ENCODE results near the gene NTF3. TPM values are rescaled to one million over a fixed set of nuclear protein-coding genes. Genes with fewer than 3 reads are reported as not detected.

The NTF3 gene
- total RNA-seq, 1 experiment from 2014 or later = not detected

- H3K36me3 ChIP-seq (ENCODE audit: control insufficient read depth, insufficient read depth, low read length) = no peaks in the 10 kb centered on the region
- no peak overlapping the region for H3K4me3 ChIP-seq (ENCODE audit: low read depth in 2 of 2, low read length in 2 of 2)
- intact Hi-C loops (cut with micrococcal nuclease; ENCODE audit: unreplicated experiment) = no loop called here
- H3K27me3 ChIP-seq (ENCODE audit: control insufficient read depth, insufficient read depth, low read length) = no peaks in the 10 kb centered on the region; the same call in 1 of the 2 replicates
- no peaks in the 10 kb centered on the region for H3K9me3 ChIP-seq (ENCODE audit: control insufficient read depth, insufficient read depth, low read depth, low read length)
- TF ChIP-seq REST (IDR thresholded peaks at IDR 0.05; ENCODE audit: insufficient read depth in 1 of 2, low read depth in 2 of 2, low read length in 1 of 2) = no peak
- TF ChIP-seq SIN3A (IDR thresholded peaks at IDR 0.05; ENCODE audit: borderline replicate concordance, insufficient read depth, low read depth, low read length) = no peak
- TF ChIP-seq POLR2AphosphoS5 (IDR thresholded peaks at IDR 0.05; ENCODE audit: low read depth, low read length) = no peak
- no peak for TF ChIP-seq CTCF (IDR thresholded peaks at IDR 0.05)
- TF ChIP-seq TCF7L2 (IDR thresholded peaks at IDR 0.05; ENCODE audit: low read depth, low read length) = no peak
- in situ Hi-C loops (cut with HindIII; ENCODE audit: low pct_unique_long_range_greater_than_20kb, low sequenced_read_pairs) = no loop called here
- H3K4me1 ChIP-seq (ENCODE audit: control insufficient read depth, insufficient read depth, low read length) = no peaks in the 10 kb centered on the region; the same call in 1 of the 2 replicates
- no TSS peak for BruUV-seq (replicated peaks)
- H3K27ac ChIP-seq (ENCODE audit: low read length) = no peak overlapping the region
- CTCF ChIA-PET = no interaction called here
- no peak for DNase-seq (ENCODE audit: low read depth, low spot score)
- ATAC-seq = no peak
- POLR2A ChIA-PET = no interaction called here
These were observed 3.0 kb downstream of the NTF3 start for GRCh38 chr12:5434647-5435560.

GRCh38 chr12:5437182-5437583, 5.3 kb downstream of the NTF3 start:
- intact Hi-C loops (cut with micrococcal nuclease; ENCODE audit: unreplicated experiment) = no loop called here
- H3K4me1 ChIP-seq (ENCODE audit: control insufficient read depth, insufficient read depth, low read length) = no peaks in the 10 kb centered on the region
- no peaks in the 10 kb centered on the region for H3K9me3 ChIP-seq (ENCODE audit: control insufficient read depth, insufficient read depth, low read depth, low read length)
- TF ChIP-seq SIN3A (IDR thresholded peaks at IDR 0.05; ENCODE audit: borderline replicate concordance, insufficient read depth, low read depth, low read length) = no peak
- TF ChIP-seq REST (IDR thresholded peaks at IDR 0.05; ENCODE audit: insufficient read depth in 1 of 2, low read depth in 2 of 2, low read length in 1 of 2) = no peak
- no peak for TF ChIP-seq POLR2AphosphoS5 (IDR thresholded peaks at IDR 0.05; ENCODE audit: low read depth, low read length)
- TF ChIP-seq TCF7L2 (IDR thresholded peaks at IDR 0.05; ENCODE audit: low read depth, low read length) = no peak
- no peak for TF ChIP-seq CTCF (IDR thresholded peaks at IDR 0.05)
- in situ Hi-C loops (cut with HindIII; ENCODE audit: low pct_unique_long_range_greater_than_20kb, low sequenced_read_pairs) = no loop called here
- no peaks in the 10 kb centered on the region for H3K36me3 ChIP-seq (ENCODE audit: control insufficient read depth, insufficient read depth, low read length)
- ATAC-seq (no peak), DNase-seq (ENCODE audit: low read depth, low spot score) (no peak)
- no peaks in the 10 kb centered on the region; the same call in 1 of the 2 replicates for H3K27me3 ChIP-seq (ENCODE audit: control insufficient read depth, insufficient read depth, low read length)
- no TSS peak for BruUV-seq (replicated peaks)
- POLR2A ChIA-PET = no interaction called here
- no peak overlapping the region for H3K4me3 ChIP-seq (ENCODE audit: low read depth in 2 of 2, low read length in 2 of 2)
- CTCF ChIA-PET = no interaction called here
- H3K27ac ChIP-seq (ENCODE audit: low read length) = no peak overlapping the region

Data from Panc1 (cell line).